K562 (cell line): Measurements from ENCODE around the gene RUNX1. TPM values are rescaled to one million over a fixed set of nuclear protein-coding genes. Genes with fewer than 3 reads are reported as not detected.

Experiments used
- ATAC-seq: fragments of 200-7000 bp; cut with Tn5 transposase; 3 replicates; pipeline ENCODE4 v1.9.1; 2020; ENCODE audit warnings: moderate library complexity
- BruUV-seq: library from RNA; stranded (reverse); fragments of 400-500 nt; replicated peaks from 2 replicates; lab custom pipeline; 2021; lab: Mats Ljungman, UMichigan
- CTCF ChIA-PET: fragments of 300-600 bp; formaldehyde crosslinking; extraction: SDS; loops from one replicate; lab custom pipeline; 2021; ENCODE audit warnings: low intra/inter-chr PET ratio; lab: Yijun Ruan, JAX
- POLR2A ChIA-PET: fragments of 300-600, 350-650 bp; sonication (Branson Sonifier 250); formaldehyde crosslinking; extraction: SDS; loops from one replicate; lab custom pipeline; 2021; ENCODE audit warnings: antibody characterized with exemption, inconsistent platforms; lab: Yijun Ruan, JAX
- DNase-seq, 4 experiments: peaks; one replicate each; pipeline versions ENCODE4 v3.0.0 to v3.0.0-alpha.2; 2011 to 2018; ENCODE audit warnings: low spot score in 3 of 4, mixed read lengths in 3 of 4; ENCODE audit errors: extremely low read depth in 1 of 4
- FAIRE-seq: peaks from 2 replicates; lab custom pipeline; 2011; peaks lifted over from hg19 to GRCh38; lab: Jason Lieb, UNC
- H2AFZ ChIP-seq: 2 replicates; pipeline ENCODE4 v1.6.0; 2011; ENCODE audit warnings: low read depth, low read length, control low read depth, inconsistent platforms
- H3K27ac ChIP-seq: fragments of 200-600 bp; 3 replicates; pipeline ENCODE4 v1.8.0; 2011; ENCODE audit warnings: low read depth, mild to moderate bottlenecking, control low read depth, inconsistent platforms, low read length, moderate library complexity, mixed read lengths; ENCODE audit errors: extremely low read depth
- H3K27me3 ChIP-seq, 2 experiments: fragments of 300-600 bp in 1 of 2; 2 replicates in 1 of 2; 3 replicates in 1 of 2; pipeline versions ENCODE4 v1.6.0 to v1.8.0; 2011; ENCODE audit warnings: inconsistent platforms in 2 of 2, low read length in 2 of 2, mild to moderate bottlenecking in 1 of 2, mixed read lengths in 1 of 2, moderate library complexity in 1 of 2; ENCODE audit not compliant: control insufficient read depth in 2 of 2, insufficient read depth in 2 of 2
- H3K36me3 ChIP-seq: fragments of 300-600 bp; 3 replicates; pipeline ENCODE4 v1.8.0; 2011; ENCODE audit warnings: mild to moderate bottlenecking, low read length, inconsistent platforms; ENCODE audit not compliant: control insufficient read depth, insufficient read depth
- H3K4me1 ChIP-seq, 2 experiments: fragments of 200-600 bp in 1 of 2; replicated peaks in 1 of 2; 2 replicates in 1 of 2; 3 replicates in 1 of 2; pipeline versions ENCODE4 v1.5.1 to v1.8.0; 2011; ENCODE audit warnings: inconsistent platforms in 2 of 2, low read length in 2 of 2, mild to moderate bottlenecking in 1 of 2, mixed read lengths in 1 of 2, moderate library complexity in 1 of 2; ENCODE audit not compliant: control insufficient read depth in 2 of 2, insufficient read depth in 2 of 2
- H3K4me2 ChIP-seq: 2 replicates; pipeline ENCODE4 v1.6.1; 2011; ENCODE audit warnings: low read length, control low read depth, inconsistent platforms, mixed read lengths; ENCODE audit not compliant: insufficient read depth
- H3K4me3 ChIP-seq: fragments of 200-600 bp; sonication (generic), shearing (Covaris generic); 2 replicates; pipeline ENCODE4 v1.5.1; 2016; ENCODE audit warnings: control low read depth, inconsistent platforms
- H3K79me2 ChIP-seq: fragments of 200-600 bp; 3 replicates; pipeline ENCODE4 v1.8.0; 2011; ENCODE audit warnings: low read length, inconsistent platforms; ENCODE audit not compliant: control insufficient read depth, insufficient read depth
- H3K9ac ChIP-seq, 2 experiments: 2 replicates each; pipeline versions ENCODE4 v1.6.0 to v1.6.1; 2011; ENCODE audit warnings: low read depth in 2 of 2, low read length in 2 of 2, control low read depth in 1 of 2, inconsistent platforms in 1 of 2, mild to moderate bottlenecking in 1 of 2, mixed read lengths in 1 of 2; ENCODE audit not compliant: insufficient read depth in 1 of 2
- H3K9me1 ChIP-seq: one replicate; pipeline ENCODE4 v1.6.0; 2011; ENCODE audit warnings: inconsistent platforms, mild to moderate bottlenecking, low read length, moderate library complexity; ENCODE audit not compliant: control insufficient read depth, insufficient read depth
- H3K9me3 ChIP-seq: replicated peaks from 2 replicates; pipeline ENCODE4 v1.5.1; 2011; ENCODE audit warnings: low read depth, low read length, inconsistent platforms; ENCODE audit not compliant: control insufficient read depth, insufficient read depth
- H4K20me1 ChIP-seq: replicated peaks from 2 replicates; pipeline ENCODE4 v1.6.1; 2011; ENCODE audit warnings: low read length, inconsistent platforms, mixed read lengths; ENCODE audit not compliant: control insufficient read depth, insufficient read depth
- AFF4 ChIP-seq: sonication (generic); formaldehyde crosslinking; IDR thresholded peaks from 2 replicates; pipeline ENCODE4 v1.8.0; 2023; ENCODE audit warnings: mild to moderate bottlenecking, missing genetic modification reagents
- CBX1 ChIP-seq: sonication (generic); IDR thresholded peaks from 2 replicates; pipeline ENCODE4 v1.6.1; 2016; ENCODE audit warnings: antibody characterized with exemption, low read depth, mild to moderate bottlenecking
- CEBPG ChIP-seq, 3 experiments: fragments of 200-800 bp in 1 of 3; sonication (Bioruptor generic) in 1 of 3; sonication (generic) in 1 of 3; formaldehyde crosslinking in 1 of 3; IDR thresholded peaks in 2 of 3; conservative IDR thresholded peaks in 1 of 3; 2 replicates each; pipeline versions ENCODE4 v1.6.1 to v1.8.0; 2016 to 2022; ENCODE audit warnings: missing compliant biosample characterization in 2 of 3, missing genetic modification characterization in 2 of 3, mild to moderate bottlenecking in 1 of 3, missing genetic modification reagents in 1 of 3
- GATAD2A ChIP-seq: fragments of 450-650 bp; IDR thresholded peaks from 2 replicates; pipeline ENCODE4 v1.6.1; 2017
- IRF1 ChIP-seq: sonication (generic); formaldehyde crosslinking; IDR thresholded peaks from 2 replicates; pipeline ENCODE4 v1.8.0; 2022; ENCODE audit warnings: missing genetic modification reagents, mild to moderate bottlenecking, borderline replicate concordance
- SMAD3 ChIP-seq: fragments of 450-650 bp; formaldehyde crosslinking; conservative IDR thresholded peaks from 2 replicates; pipeline ENCODE4 v1.4.0; 2020; ENCODE audit warnings: mild to moderate bottlenecking
- SMARCA4 ChIP-seq: fragments of 450-650 bp; IDR thresholded peaks from 2 replicates; pipeline ENCODE4 v1.6.1; 2016
- TAF1 ChIP-seq: IDR thresholded peaks from 2 replicates; pipeline ENCODE4 v1.6.1; 2011; ENCODE audit warnings: mild to moderate bottlenecking, low read length, moderate library complexity; ENCODE audit not compliant: insufficient read depth, control insufficient read depth, severe bottlenecking; ENCODE audit errors: extremely low read depth
- TCF7L2 ChIP-seq: fragments of 150-350 bp; IDR thresholded peaks from 2 replicates; pipeline ENCODE4 v1.6.1; 2016; ENCODE audit warnings: low read depth, mild to moderate bottlenecking, low read length, moderate library complexity
- THRAP3 ChIP-seq: fragments of 450-650 bp; IDR thresholded peaks from 2 replicates; pipeline ENCODE4 v1.6.1; 2016; ENCODE audit warnings: mild to moderate bottlenecking, inconsistent platforms, borderline replicate concordance
- ZC3H8 ChIP-seq: fragments of 450-650 bp; IDR thresholded peaks from 2 replicates; pipeline ENCODE4 v1.6.1; 2017
- ZFP1 ChIP-seq: fragments of 450-650 bp; formaldehyde crosslinking; IDR thresholded peaks from 2 replicates; pipeline ENCODE4 v1.4.0; 2020; ENCODE audit warnings: mild to moderate bottlenecking, mixed read lengths
- ZNF277 ChIP-seq: fragments of 250-450 bp; sonication (Bioruptor Pico); IDR thresholded peaks from 2 replicates; pipeline ENCODE4 v1.8.0; 2022; ENCODE audit warnings: inconsistent platforms, mild to moderate bottlenecking, moderate library complexity, borderline replicate concordance
- ZNF347 ChIP-seq: fragments of 450-650 bp; formaldehyde crosslinking; IDR thresholded peaks from 2 replicates; pipeline ENCODE4 v1.4.0; 2020; ENCODE audit warnings: low read depth, mild to moderate bottlenecking, moderate library complexity
- ZNF695 ChIP-seq: fragments of 450-650 bp; formaldehyde crosslinking; IDR thresholded peaks from 2 replicates; pipeline ENCODE4 v1.4.0; 2020; ENCODE audit warnings: mild to moderate bottlenecking, moderate library complexity
- WGBS: fragments of 100-300 bp; shearing (Covaris generic); methylation state at CpG from one replicate; pipeline ENCODE4 v1.1.6; 2016; ENCODE audit warnings: low coverage, mixed read lengths; ENCODE audit not compliant: insufficient coverage; ENCODE audit errors: missing lambda C conversion rate; 5-methylcytosine and 5-hydroxymethylcytosine counted together
- in situ Hi-C: fragments of 300-500 bp; cut with MboI; formaldehyde crosslinking; loops from 4 replicates; pipeline ENCODE4 v1.15.0; 2018; ENCODE audit warnings: inconsistent platforms, mixed read lengths
- intact Hi-C: fragments of 100-400 bp; cut with micrococcal nuclease; formaldehyde crosslinking; loops from 2 replicates; pipeline ENCODE4 v1.14.2; 2022
- polyA plus RNA-seq, 8 experiments: library from polyadenylated mRNA; depleted of rRNA in 4 of 8; stranded (reverse) in 5 of 8; unstranded in 3 of 8; fragments of >200 nt; fragmentation: Nextera tagmentation in 2 of 8; fragmentation: Illumina TruSeq in 1 of 8; extraction: Ambion mirVana in 2 of 8; extraction: Trizol in 1 of 8; gene quantifications; 2 replicates each; pipeline versions ENCODE4 v1.2.1 to v1.2.3, GENCODE V29; 2011 to 2014; ENCODE audit warnings: inconsistent platforms in 1 of 8, missing spikeins in 1 of 8
- total RNA-seq, 7 experiments: library from RNA; depleted of rRNA in 6 of 7; stranded (reverse); fragments of >200 nt in 6 of 7; fragmentation: Illumina TruSeq in 2 of 7; extraction: Trizol in 2 of 7; gene quantifications; 2 replicates each; pipeline versions ENCODE4 v1.2.1 to v1.2.3, GENCODE V29; 2011 to 2021; ENCODE audit warnings: low replicate concordance in 1 of 7

Gene RUNX1
- total and polyA plus RNA-seq, 9 of the 15 experiments (the other 6 are each of a cell fraction or from before 2014, with no cell fraction given): 2.2 to 68.6 (median 17.8) TPM

- in situ Hi-C loops: no loop called here
- TF ChIP-seq ZNF277 (CRISPR knock-in tag) (no peak), CBX1 (no peak), AFF4 (CRISPR knock-in tag) (no peak), ZFP1 (no peak), CEBPG (CRISPR knock-in tag; IDR thresholded peaks at IDR 0.05) (no peak), CEBPG (tag; conservative IDR thresholded peaks at IDR 0.05 in 1 of 2, IDR thresholded peaks at IDR 0.05 in 1 of 2) (no peak), ZNF695 (CRISPR knock-in tag) (no peak), SMARCA4 (no peak), IRF1 (CRISPR knock-in tag) (no peak), SMAD3 (CRISPR knock-in tag) (no peak), ZNF347 (CRISPR knock-in tag) (no peak), GATAD2A (no peak), TAF1 (no peak), ZC3H8 (no peak), TCF7L2 (no peak), THRAP3 (no peak)
- TF ChIP-seq, all 486 proteins: peak for 0
- BruUV-seq: no TSS peak
- Histone ChIP-seq H3K4me1 (peaks cover 0 to 20% of the 10 kb centered on the region in 2 experiments; a peak in 3 of 5 replicates), H3K9me1 (no peaks in the 10 kb centered on the region), H3K36me3 (no peaks in the 10 kb centered on the region), H3K27me3 (no peaks in the 10 kb centered on the region), H3K27ac (no peak overlapping the region), H3K4me2 (no peak overlapping the region), H3K79me2 (no peaks in the 10 kb centered on the region), H3K9ac (no peak overlapping the region), H2AFZ (no peak overlapping the region), H3K4me3 (no peak overlapping the region), H3K9me3 (no peaks in the 10 kb centered on the region), H4K20me1 (no peaks in the 10 kb centered on the region)
- WGBS: 77% methylated on average over 4 of the region's 4 CpGs
- ChIA-PET CTCF (no interaction called here), POLR2A (interaction anchor here (1.0 to 1.5 kb wide), 4 partner anchors 18 to 39 kb away, joined by 3 to 5 read pairs (median 3); no protein-coding TSS in a partner anchor)
- intact Hi-C loops: no loop called here
- DNase-seq (no peak), FAIRE-seq (no peak), ATAC-seq (no peak)
These were observed 120.5 kb downstream of the RUNX1 start for GRCh38 chr21:34928637-34929036.
